GM23248 (cell line): ENCODE results near the gene KCNH4.

Experiments
- EZH2 ChIP-seq: fragments of 200-600 bp; sonication (generic); IDR thresholded peaks from 2 replicates; pipeline ENCODE4 v1.6.1; 2018; ENCODE audit warnings: antibody characterized with exemption, mild to moderate bottlenecking; ENCODE audit not compliant: insufficient read depth, poor library complexity, severe bottlenecking
- EZH2phosphoT487 ChIP-seq: fragments of 200-600 bp; sonication (generic); IDR thresholded peaks from 2 replicates; pipeline ENCODE4 v1.6.1; 2018; ENCODE audit warnings: antibody characterized with exemption, moderate library complexity, mild to moderate bottlenecking, low read depth; ENCODE audit not compliant: insufficient read depth

GRCh38 chr17:42167807-42168206 is 13.1 kb downstream of the KCNH4 start:
- TF ChIP-seq EZH2 (no peak), EZH2phosphoT487 (no peak)
